ENCODE data around the gene LAMA3.

Gene LAMA3

GRCh38 chr18:23916338-23916737, 227.1 kb downstream of the LAMA3 start:
- no peak overlapping the region for H3K4me3 ChIP-seq (ENCODE audit: low read depth, low read length)
- TF ChIP-seq CTCF (IDR thresholded peaks at IDR 0.05; ENCODE audit: insufficient read depth, low read depth, low read length, missing control alignments), result no peak
- no peak for DNase-seq (ENCODE audit: low read depth)

GRCh38 chr18:23918395-23919032, 229.3 kb downstream of the LAMA3 start:
- peak; percentile 77 for DNase-seq (ENCODE audit: low read depth)
- no peak overlapping the region for H3K4me3 ChIP-seq (ENCODE audit: low read depth, low read length)
- peak; percentile 81 for TF ChIP-seq CTCF (IDR thresholded peaks at IDR 0.05; ENCODE audit: insufficient read depth, low read depth, low read length, missing control alignments)

- DNase-seq (ENCODE audit: low read depth), result no peak
- TF ChIP-seq CTCF (IDR thresholded peaks at IDR 0.05; ENCODE audit: insufficient read depth, low read depth, low read length, missing control alignments), result no peak
- H3K4me3 ChIP-seq (ENCODE audit: low read depth, low read length), result no peak overlapping the region
These were observed 230.8 kb downstream of the LAMA3 start for GRCh38 chr18:23920054-23920453.

- DNase-seq (ENCODE audit: low read depth), result no peak
- TF ChIP-seq CTCF (IDR thresholded peaks at IDR 0.05; ENCODE audit: insufficient read depth, low read depth, low read length, missing control alignments), result no peak
- H3K4me3 ChIP-seq (ENCODE audit: low read depth, low read length), result no peak overlapping the region
These were observed 232.5 kb downstream of the LAMA3 start for GRCh38 chr18:23921716-23922285.

GRCh38 chr18:23922939-23923338, 233.7 kb downstream of the LAMA3 start:
- no peak overlapping the region for H3K4me3 ChIP-seq (ENCODE audit: low read depth, low read length)
- TF ChIP-seq CTCF (IDR thresholded peaks at IDR 0.05; ENCODE audit: insufficient read depth, low read depth, low read length, missing control alignments), result no peak
- DNase-seq (ENCODE audit: low read depth), result no peak

GRCh38 chr18:23924813-23925212, 235.6 kb downstream of the LAMA3 start:
- no peak overlapping the region for H3K4me3 ChIP-seq (ENCODE audit: low read depth, low read length)
- TF ChIP-seq CTCF (IDR thresholded peaks at IDR 0.05; ENCODE audit: insufficient read depth, low read depth, low read length, missing control alignments), result no peak
- no peak for DNase-seq (ENCODE audit: low read depth)

- no peak for DNase-seq (ENCODE audit: low read depth)
- no peak for TF ChIP-seq CTCF (IDR thresholded peaks at IDR 0.05; ENCODE audit: insufficient read depth, low read depth, low read length, missing control alignments)
- no peak overlapping the region for H3K4me3 ChIP-seq (ENCODE audit: low read depth, low read length)
These were observed 237.3 kb downstream of the LAMA3 start for GRCh38 chr18:23926571-23926970.

Data from GM12865 (cell line).